Measurements from ENCODE around the gene IL18.
"Not testable (repeated sequence)": the region's sequence is repeated elsewhere in the genome, so short reads cannot be mapped to it uniquely, and the experiment has no call there.

Gene IL18

DNA sequence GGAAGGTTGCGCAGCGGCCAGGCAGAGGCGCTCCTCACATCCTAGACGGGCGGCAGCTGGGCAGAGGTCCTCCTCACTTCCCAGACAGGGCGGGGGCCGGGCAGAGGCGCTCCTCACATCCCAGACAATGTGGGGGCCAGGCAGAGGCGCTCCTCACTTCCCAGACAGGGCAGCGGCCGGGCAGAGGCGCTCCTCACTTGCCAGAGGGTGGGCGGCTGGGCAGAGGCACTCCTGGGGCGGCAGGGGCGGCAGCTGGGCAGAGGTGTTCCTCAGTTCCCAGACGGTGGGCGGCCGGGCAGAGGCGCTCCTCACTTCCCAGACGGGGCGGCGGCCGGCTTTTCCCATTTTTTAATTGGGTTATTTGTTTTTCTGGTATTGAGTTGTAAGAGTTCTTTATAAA lies 42.2 kb upstream of the IL18 start:
- Histone ChIP-seq H3K27ac (no peak overlapping the region), H3K36me3 (peaks cover 0 to 9% (median 0%) of the 10 kb centered on the region in 3 donors), H3K4me1 (no peaks in the 10 kb centered on the region), H3K27me3 (no peaks in the 10 kb centered on the region), H3K9me3 (no peaks in the 10 kb centered on the region), H3K4me3 (no peak overlapping the region)
- DNase-seq: no peak
- intact Hi-C loops (cut with DNase I; ENCODE audit: low total_unique reads): no loop called here
- TF ChIP-seq, protein P1, sequence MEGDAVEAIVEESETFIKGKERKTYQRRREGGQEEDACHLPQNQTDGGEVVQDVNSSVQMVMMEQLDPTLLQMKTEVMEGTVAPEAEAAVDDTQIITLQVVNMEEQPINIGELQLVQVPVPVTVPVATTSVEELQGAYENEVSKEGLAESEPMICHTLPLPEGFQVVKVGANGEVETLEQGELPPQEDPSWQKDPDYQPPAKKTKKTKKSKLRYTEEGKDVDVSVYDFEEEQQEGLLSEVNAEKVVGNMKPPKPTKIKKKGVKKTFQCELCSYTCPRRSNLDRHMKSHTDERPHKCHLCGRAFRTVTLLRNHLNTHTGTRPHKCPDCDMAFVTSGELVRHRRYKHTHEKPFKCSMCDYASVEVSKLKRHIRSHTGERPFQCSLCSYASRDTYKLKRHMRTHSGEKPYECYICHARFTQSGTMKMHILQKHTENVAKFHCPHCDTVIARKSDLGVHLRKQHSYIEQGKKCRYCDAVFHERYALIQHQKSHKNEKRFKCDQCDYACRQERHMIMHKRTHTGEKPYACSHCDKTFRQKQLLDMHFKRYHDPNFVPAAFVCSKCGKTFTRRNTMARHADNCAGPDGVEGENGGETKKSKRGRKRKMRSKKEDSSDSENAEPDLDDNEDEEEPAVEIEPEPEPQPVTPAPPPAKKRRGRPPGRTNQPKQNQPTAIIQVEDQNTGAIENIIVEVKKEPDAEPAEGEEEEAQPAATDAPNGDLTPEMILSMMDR (IDR thresholded peaks at IDR 0.05): no peak

DNA sequence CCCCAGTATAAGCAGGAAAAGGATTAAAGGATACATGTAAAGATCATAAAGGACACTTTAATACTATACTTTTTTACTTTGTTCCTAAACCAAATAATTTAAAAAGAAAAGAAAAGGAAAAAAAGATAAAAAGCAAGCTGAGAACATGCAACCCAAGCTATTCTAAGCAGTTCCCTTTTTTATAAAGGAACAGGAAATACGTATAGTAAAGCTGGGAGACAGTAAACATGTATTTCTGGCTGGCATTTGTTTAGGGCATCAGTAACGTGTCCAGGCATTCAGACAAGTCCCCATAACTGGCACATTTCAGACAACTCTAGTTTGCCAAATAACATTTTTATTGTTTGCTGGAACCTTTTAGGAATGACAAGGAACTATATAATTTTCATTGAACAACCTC lies 36.4 kb upstream of the IL18 start:
- no peak overlapping the region for H3K27ac ChIP-seq
- intact Hi-C loops (cut with DNase I; ENCODE audit: low total_unique reads): no loop called here
- H3K4me3 ChIP-seq: no peak overlapping the region
- H3K36me3 ChIP-seq: no peaks in the 10 kb centered on the region
- TF ChIP-seq, protein P1 (IDR thresholded peaks at IDR 0.05): no peak
- no peaks in the 10 kb centered on the region for H3K4me1 ChIP-seq
- no peaks in the 10 kb centered on the region for H3K27me3 ChIP-seq
- H3K9me3 ChIP-seq: no peaks in the 10 kb centered on the region
- no peak for DNase-seq

DNA sequence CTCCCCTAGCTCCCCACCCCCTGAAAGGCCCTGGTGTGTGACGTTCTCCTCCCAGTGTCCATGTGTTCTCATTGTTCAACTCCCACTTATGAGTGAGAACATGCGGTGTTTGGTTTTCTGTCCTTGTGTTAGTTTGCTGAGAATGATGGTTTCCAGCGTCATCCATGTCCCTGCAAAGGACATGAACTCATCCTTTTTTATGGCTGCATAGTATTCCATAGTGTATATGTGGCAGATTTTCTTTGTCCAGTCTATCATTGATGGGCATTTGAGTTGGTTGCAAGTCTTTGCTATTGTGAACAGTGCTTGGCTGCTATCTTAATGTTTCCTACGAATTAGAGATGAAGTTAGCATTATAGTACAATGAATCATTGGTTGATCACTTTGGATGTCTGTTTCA lies 35.2 kb upstream of the IL18 start:
- H3K27me3 ChIP-seq; DNase-seq; H3K9me3 ChIP-seq; H3K36me3 ChIP-seq; H3K4me1 ChIP-seq; intact Hi-C loops (cut with DNase I; ENCODE audit: low total_unique reads); H3K27ac ChIP-seq; H3K4me3 ChIP-seq: not testable (repeated sequence)

GRCh38 chr11:112196519-112197087 lies 32.7 kb upstream of the IL18 start:
- Histone ChIP-seq H3K4me1 (no peaks in the 10 kb centered on the region), H3K9me3 (no peaks in the 10 kb centered on the region), H3K4me3 (no peak overlapping the region), H3K27me3 (no peaks in the 10 kb centered on the region), H3K36me3 (no peaks in the 10 kb centered on the region), H3K27ac (no peak overlapping the region)
- intact Hi-C loops (cut with DNase I; ENCODE audit: low total_unique reads): no loop called here
- TF ChIP-seq, protein P1 (IDR thresholded peaks at IDR 0.05): no peak
- no peak for DNase-seq

DNA sequence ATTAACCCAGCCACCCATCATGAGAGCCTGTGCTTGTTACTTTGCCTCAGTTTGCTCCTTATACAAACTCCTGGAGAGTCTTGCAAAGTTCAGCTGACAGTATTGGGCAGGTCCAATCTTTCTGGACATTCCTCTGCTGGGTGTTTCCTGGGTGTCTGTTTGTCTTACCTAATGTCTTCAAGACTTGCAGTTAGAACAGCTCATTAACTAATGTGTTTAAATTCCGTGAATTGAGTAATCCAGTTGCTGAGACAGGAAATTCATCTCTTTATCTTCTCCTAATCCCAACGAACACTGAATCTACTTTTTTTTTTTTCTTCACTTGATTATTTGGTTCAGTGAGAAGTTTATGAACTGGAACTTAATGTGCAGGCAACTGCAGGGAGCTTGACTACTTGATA lies 32.1 kb upstream of the IL18 start:
- no peaks in the 10 kb centered on the region for H3K27me3 ChIP-seq
- intact Hi-C loops (cut with DNase I; ENCODE audit: low total_unique reads): no loop called here
- no peaks in the 10 kb centered on the region for H3K36me3 ChIP-seq
- no peak overlapping the region for H3K27ac ChIP-seq
- TF ChIP-seq, protein P1 (IDR thresholded peaks at IDR 0.05): no peak
- H3K4me3 ChIP-seq: no peak overlapping the region
- no peaks in the 10 kb centered on the region for H3K4me1 ChIP-seq
- no peak for DNase-seq
- H3K9me3 ChIP-seq: no peaks in the 10 kb centered on the region

GRCh38 chr11:112195113-112195512 lies 31.2 kb upstream of the IL18 start:
- H3K4me3 ChIP-seq; DNase-seq; H3K9me3 ChIP-seq; H3K36me3 ChIP-seq; intact Hi-C loops (cut with DNase I; ENCODE audit: low total_unique reads); H3K27me3 ChIP-seq; H3K27ac ChIP-seq; H3K4me1 ChIP-seq: not testable (repeated sequence)

- TF ChIP-seq, protein P1 (IDR thresholded peaks at IDR 0.05): no peak
- Histone ChIP-seq H3K36me3 (no peaks in the 10 kb centered on the region), H3K27ac (no peak overlapping the region), H3K9me3 (no peaks in the 10 kb centered on the region), H3K27me3 (no peaks in the 10 kb centered on the region), H3K4me3 (no peak overlapping the region), H3K4me1 (no peaks in the 10 kb centered on the region)
- DNase-seq: no peak
- intact Hi-C loops (cut with DNase I; ENCODE audit: low total_unique reads): no loop called here
These were observed 22.4 kb upstream of the IL18 start for GRCh38 chr11:112186304-112186703.
